ENCODE results near the gene COL4A4.

COL4A4 gene

DNA sequence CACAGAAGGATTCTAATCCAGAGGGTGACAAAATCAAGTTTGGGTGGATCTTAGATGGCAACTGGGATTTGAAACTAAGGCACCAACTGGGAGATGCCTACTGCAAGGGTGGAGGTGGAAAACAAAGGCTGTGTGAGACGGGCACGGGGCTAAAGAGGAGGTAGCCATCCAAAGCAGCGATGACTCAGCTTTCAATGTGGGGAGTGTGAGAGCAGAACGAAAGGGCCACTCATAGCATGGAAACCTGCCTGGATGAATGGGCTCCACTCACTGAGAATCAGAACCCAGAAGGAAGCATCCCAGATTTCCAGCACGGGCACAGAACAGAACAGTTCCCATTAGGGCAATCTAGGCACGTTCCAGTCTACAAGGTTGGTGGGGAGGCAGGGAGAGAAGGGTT, 159.5 kb downstream of the COL4A4 start (continued):
- TF ChIP-seq ZNF555 (tag by site-specific recombination; conservative IDR thresholded peaks at IDR 0.05), result no peak
- TF ChIP-seq ZNF600 (tag by site-specific recombination; IDR thresholded peaks at IDR 0.05), result no peak
- TF ChIP-seq GFI1B (tag by site-specific recombination; IDR thresholded peaks at IDR 0.05), result no peak
- TF ChIP-seq SP2 (tag by site-specific recombination; IDR thresholded peaks at IDR 0.05), result no peak
- TF ChIP-seq ZNF335 (tag by site-specific recombination; conservative IDR thresholded peaks at IDR 0.05), result no peak

GRCh38 chr2:227000123-227000522, 163.9 kb downstream of the COL4A4 start:
- POLR2A ChIA-PET, result no interaction called here
- peaks cover 0 to 14% of the 10 kb centered on the region in 2 experiments; a peak in 1 of 3 replicates for H3K36me3 ChIP-seq (ENCODE audit: control insufficient read depth in 2 of 2, insufficient read depth in 1 of 2, low read length in 2 of 2)
- CTCF ChIA-PET, result no interaction called here
- no peak overlapping the region for H3K27ac ChIP-seq (ENCODE audit: extremely low read depth, low read depth, low read length)
- TF ChIP-seq ZNF157 (tag by site-specific recombination; IDR thresholded peaks at IDR 0.05) (no peak), ZNF211 (tag by site-specific recombination; IDR thresholded peaks at IDR 0.05; ENCODE audit: low read depth) (no peak), ZNF239 (tag by site-specific recombination; IDR thresholded peaks at IDR 0.05) (no peak), ZNF626 (tag by site-specific recombination; IDR thresholded peaks at IDR 0.05) (no peak), ZNF350 (tag by site-specific recombination; IDR thresholded peaks at IDR 0.05) (no peak)
- TF ChIP-seq, protein P1, sequence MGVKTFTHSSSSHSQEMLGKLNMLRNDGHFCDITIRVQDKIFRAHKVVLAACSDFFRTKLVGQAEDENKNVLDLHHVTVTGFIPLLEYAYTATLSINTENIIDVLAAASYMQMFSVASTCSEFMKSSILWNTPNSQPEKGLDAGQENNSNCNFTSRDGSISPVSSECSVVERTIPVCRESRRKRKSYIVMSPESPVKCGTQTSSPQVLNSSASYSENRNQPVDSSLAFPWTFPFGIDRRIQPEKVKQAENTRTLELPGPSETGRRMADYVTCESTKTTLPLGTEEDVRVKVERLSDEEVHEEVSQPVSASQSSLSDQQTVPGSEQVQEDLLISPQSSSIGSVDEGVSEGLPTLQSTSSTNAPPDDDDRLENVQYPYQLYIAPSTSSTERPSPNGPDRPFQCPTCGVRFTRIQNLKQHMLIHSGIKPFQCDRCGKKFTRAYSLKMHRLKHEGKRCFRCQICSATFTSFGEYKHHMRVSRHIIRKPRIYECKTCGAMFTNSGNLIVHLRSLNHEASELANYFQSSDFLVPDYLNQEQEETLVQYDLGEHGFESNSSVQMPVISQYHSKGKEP (tag by site-specific recombination; IDR thresholded peaks at IDR 0.05), result peak; percentile 65
- no peaks in the 10 kb centered on the region for H3K4me1 ChIP-seq (ENCODE audit: control insufficient read depth, insufficient read depth, low read length)
- no peaks in the 10 kb centered on the region for H3K9me3 ChIP-seq (ENCODE audit: control insufficient read depth, insufficient read depth, low read depth, low read length)
- H3K4me3 ChIP-seq (ENCODE audit: low read depth, low read length), result no peak overlapping the region

- CTCF ChIA-PET, result no interaction called here
- H3K9me3 ChIP-seq (ENCODE audit: control insufficient read depth, insufficient read depth, low read depth, low read length), result no peaks in the 10 kb centered on the region
- peaks cover 0 to 14% of the 10 kb centered on the region in 2 experiments; a peak in 1 of 3 replicates for H3K36me3 ChIP-seq (ENCODE audit: control insufficient read depth in 2 of 2, insufficient read depth in 1 of 2, low read length in 2 of 2)
- H3K27ac ChIP-seq (ENCODE audit: extremely low read depth, low read depth, low read length), result no peak overlapping the region
- POLR2A ChIA-PET, result no interaction called here
- H3K4me1 ChIP-seq (ENCODE audit: control insufficient read depth, insufficient read depth, low read length), result no peaks in the 10 kb centered on the region
- TF ChIP-seq ZNF2 (tag by site-specific recombination; IDR thresholded peaks at IDR 0.05), result no peak
- no peak for TF ChIP-seq ZSCAN30 (tag by site-specific recombination; IDR thresholded peaks at IDR 0.05)
- H3K4me3 ChIP-seq (ENCODE audit: low read depth, low read length), result no peak overlapping the region
Measured at GRCh38 chr2:226999661-227000060, 164.3 kb downstream of the COL4A4 start.

GRCh38 chr2:226995625-226996041, 168.4 kb downstream of the COL4A4 start:
- Histone ChIP-seq H3K36me3 (ENCODE audit: control insufficient read depth in 2 of 2, insufficient read depth in 1 of 2, low read length in 2 of 2) (peaks cover 0 to 20% of the 10 kb centered on the region in 2 experiments; a peak in 1 of 3 replicates), H3K9me3 (ENCODE audit: control insufficient read depth, insufficient read depth, low read depth, low read length) (no peaks in the 10 kb centered on the region), H3K4me1 (ENCODE audit: control insufficient read depth, insufficient read depth, low read length) (no peaks in the 10 kb centered on the region), H3K27ac (ENCODE audit: extremely low read depth, low read depth, low read length) (no peak overlapping the region), H3K4me3 (ENCODE audit: low read depth, low read length) (no peak overlapping the region)
- ChIA-PET CTCF (no interaction called here), POLR2A (no interaction called here)
- TF ChIP-seq ZNF488 (tag by site-specific recombination; IDR thresholded peaks at IDR 0.05) (no peak), ZNF692 (tag by site-specific recombination; IDR thresholded peaks at IDR 0.05) (no peak), ZNF394 (tag by site-specific recombination; IDR thresholded peaks at IDR 0.05; ENCODE audit: borderline replicate concordance) (no peak), ZBTB20 (tag by site-specific recombination; IDR thresholded peaks at IDR 0.05) (no peak), ZNF558 (tag by site-specific recombination; IDR thresholded peaks at IDR 0.05) (no peak), ZNF580 (tag by site-specific recombination; IDR thresholded peaks at IDR 0.05) (no peak), ZNF544 (tag by site-specific recombination; IDR thresholded peaks at IDR 0.05) (no peak), ZNF830 (tag by site-specific recombination; IDR thresholded peaks at IDR 0.05; ENCODE audit: low read depth) (no peak), ZNF169 (tag by site-specific recombination; IDR thresholded peaks at IDR 0.05) (no peak), ZNF2 (tag by site-specific recombination; IDR thresholded peaks at IDR 0.05) (no peak)
- TF ChIP-seq, protein P2, sequence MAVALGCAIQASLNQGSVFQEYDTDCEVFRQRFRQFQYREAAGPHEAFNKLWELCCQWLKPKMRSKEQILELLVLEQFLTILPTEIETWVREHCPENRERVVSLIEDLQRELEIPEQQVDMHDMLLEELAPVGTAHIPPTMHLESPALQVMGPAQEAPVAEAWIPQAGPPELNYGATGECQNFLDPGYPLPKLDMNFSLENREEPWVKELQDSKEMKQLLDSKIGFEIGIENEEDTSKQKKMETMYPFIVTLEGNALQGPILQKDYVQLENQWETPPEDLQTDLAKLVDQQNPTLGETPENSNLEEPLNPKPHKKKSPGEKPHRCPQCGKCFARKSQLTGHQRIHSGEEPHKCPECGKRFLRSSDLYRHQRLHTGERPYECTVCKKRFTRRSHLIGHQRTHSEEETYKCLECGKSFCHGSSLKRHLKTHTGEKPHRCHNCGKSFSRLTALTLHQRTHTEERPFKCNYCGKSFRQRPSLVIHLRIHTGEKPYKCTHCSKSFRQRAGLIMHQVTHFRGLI (tag by site-specific recombination; IDR thresholded peaks at IDR 0.05), result no peak

All from HEK293 (cell line).